Stimulated activated CD8-positive, alpha-beta memory T cell treated with anti-CD3 and anti-CD28 coated beads, Interleukin-7, amount 100 ng/mL, for 4 hours (primary cell): ENCODE results near the gene PDE4B.

Experiments used
- DNase-seq, 2 donors: peaks; one replicate each; pipeline ENCODE4 v3.0.0-alpha.2; 2020; ENCODE audit warnings: low read depth in 2 of 2

The PDE4B gene

GRCh38 chr1:65882076-65882475 lies 89.4 kb downstream of the PDE4B start:
- no peak for DNase-seq

GRCh38 chr1:65889441-65889840 lies 96.7 kb downstream of the PDE4B start:
- no peak for DNase-seq

- no peak for DNase-seq
These were observed 97.6 kb downstream of the PDE4B start for GRCh38 chr1:65890201-65890843.

- DNase-seq = no peak
These were observed 102.3 kb downstream of the PDE4B start for GRCh38 chr1:65894738-65895605.

GRCh38 chr1:65896721-65897120 lies 104.0 kb downstream of the PDE4B start:
- no peak for DNase-seq

GRCh38 chr1:65897485-65897884 lies 104.8 kb downstream of the PDE4B start:
- no peak for DNase-seq

GRCh38 chr1:65904681-65905083 lies 112.0 kb downstream of the PDE4B start:
- DNase-seq = no peak

- DNase-seq = no peak
These were observed 117.7 kb downstream of the PDE4B start for GRCh38 chr1:65910432-65910831.

- DNase-seq = no peak
These were observed 119.0 kb downstream of the PDE4B start for GRCh38 chr1:65911679-65912078.

GRCh38 chr1:65918564-65918963 lies 125.9 kb downstream of the PDE4B start:
- DNase-seq = no peak

- no peak for DNase-seq
These were observed 128.8 kb downstream of the PDE4B start for GRCh38 chr1:65921446-65921845.

GRCh38 chr1:65924471-65924870 lies 131.8 kb downstream of the PDE4B start:
- DNase-seq = no peak

- DNase-seq = no peak
These were observed 145.8 kb downstream of the PDE4B start for GRCh38 chr1:65938506-65938905.

- no peak for DNase-seq
These were observed 146.5 kb downstream of the PDE4B start for GRCh38 chr1:65939191-65939590.

GRCh38 chr1:65939636-65940035 lies 146.9 kb downstream of the PDE4B start:
- DNase-seq = no peak

- no peak for DNase-seq
These were observed 147.4 kb downstream of the PDE4B start for GRCh38 chr1:65940126-65940525.

GRCh38 chr1:65942476-65942875 lies 149.8 kb downstream of the PDE4B start:
- DNase-seq = no peak

GRCh38 chr1:65946376-65946775 lies 153.7 kb downstream of the PDE4B start:
- DNase-seq = no peak

GRCh38 chr1:65946960-65947359 lies 154.3 kb downstream of the PDE4B start:
- no peak for DNase-seq

GRCh38 chr1:65948609-65949229 lies 156.0 kb downstream of the PDE4B start:
- no peak for DNase-seq

- DNase-seq = no peak
These were observed 156.5 kb downstream of the PDE4B start for GRCh38 chr1:65949230-65949626.

GRCh38 chr1:65949933-65950332 lies 157.2 kb downstream of the PDE4B start:
- no peak for DNase-seq

GRCh38 chr1:65952696-65953095 lies 160.0 kb downstream of the PDE4B start:
- DNase-seq = no peak
